ENCODE results near the gene OR6V1. TPM values are rescaled to one million over a fixed set of nuclear protein-coding genes. Genes with fewer than 3 reads are reported as not detected.

Gene OR6V1
- total RNA-seq, 2 experiments from 2014 or later: not detected

DNA sequence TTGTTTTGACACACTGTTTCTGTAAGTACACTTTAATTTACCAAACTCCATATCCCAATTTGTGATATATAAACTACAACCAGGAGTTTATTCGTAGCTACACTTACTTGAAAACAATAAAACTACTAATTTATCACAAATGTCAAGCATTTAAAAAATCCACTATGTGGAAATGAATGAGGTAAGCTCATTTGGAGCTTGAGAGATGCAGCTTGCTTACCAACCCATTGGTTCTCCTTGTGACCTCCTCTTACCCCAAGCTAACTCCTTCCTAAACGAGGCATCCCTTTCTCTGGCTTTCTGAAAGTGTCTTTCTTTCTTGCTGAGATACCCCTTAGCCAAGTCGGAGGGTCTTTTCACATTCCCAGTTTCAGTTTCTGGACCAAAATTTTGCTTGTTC, 2.5 kb downstream of the OR6V1 start:
- Mint-ChIP-seq H3K36me3 (ENCODE audit: low read depth) (no peaks in the 10 kb centered on the region), H3K4me1 (ENCODE audit: low read depth) (no peaks in the 10 kb centered on the region), H3K9me3 (no peaks in the 10 kb centered on the region), H3K4me3 (no peak overlapping the region), H3K27me3 (peaks cover 1% of the 10 kb centered on the region), H3K27ac (no peak overlapping the region)
- ChIA-PET CTCF (interaction anchor here (0.6 to 1.2 kb wide), 3 partner anchors 45 to 161 kb away, joined by 4 to 5 read pairs (median 4); no protein-coding TSS in a partner anchor), POLR2A (no interaction called here)
- DNase-seq (no peak), ATAC-seq (no peak)
- intact Hi-C loops (cut with micrococcal nuclease): no loop called here
- TF ChIP-seq, protein P1, sequence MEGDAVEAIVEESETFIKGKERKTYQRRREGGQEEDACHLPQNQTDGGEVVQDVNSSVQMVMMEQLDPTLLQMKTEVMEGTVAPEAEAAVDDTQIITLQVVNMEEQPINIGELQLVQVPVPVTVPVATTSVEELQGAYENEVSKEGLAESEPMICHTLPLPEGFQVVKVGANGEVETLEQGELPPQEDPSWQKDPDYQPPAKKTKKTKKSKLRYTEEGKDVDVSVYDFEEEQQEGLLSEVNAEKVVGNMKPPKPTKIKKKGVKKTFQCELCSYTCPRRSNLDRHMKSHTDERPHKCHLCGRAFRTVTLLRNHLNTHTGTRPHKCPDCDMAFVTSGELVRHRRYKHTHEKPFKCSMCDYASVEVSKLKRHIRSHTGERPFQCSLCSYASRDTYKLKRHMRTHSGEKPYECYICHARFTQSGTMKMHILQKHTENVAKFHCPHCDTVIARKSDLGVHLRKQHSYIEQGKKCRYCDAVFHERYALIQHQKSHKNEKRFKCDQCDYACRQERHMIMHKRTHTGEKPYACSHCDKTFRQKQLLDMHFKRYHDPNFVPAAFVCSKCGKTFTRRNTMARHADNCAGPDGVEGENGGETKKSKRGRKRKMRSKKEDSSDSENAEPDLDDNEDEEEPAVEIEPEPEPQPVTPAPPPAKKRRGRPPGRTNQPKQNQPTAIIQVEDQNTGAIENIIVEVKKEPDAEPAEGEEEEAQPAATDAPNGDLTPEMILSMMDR (IDR thresholded peaks at IDR 0.05): no peak

DNA sequence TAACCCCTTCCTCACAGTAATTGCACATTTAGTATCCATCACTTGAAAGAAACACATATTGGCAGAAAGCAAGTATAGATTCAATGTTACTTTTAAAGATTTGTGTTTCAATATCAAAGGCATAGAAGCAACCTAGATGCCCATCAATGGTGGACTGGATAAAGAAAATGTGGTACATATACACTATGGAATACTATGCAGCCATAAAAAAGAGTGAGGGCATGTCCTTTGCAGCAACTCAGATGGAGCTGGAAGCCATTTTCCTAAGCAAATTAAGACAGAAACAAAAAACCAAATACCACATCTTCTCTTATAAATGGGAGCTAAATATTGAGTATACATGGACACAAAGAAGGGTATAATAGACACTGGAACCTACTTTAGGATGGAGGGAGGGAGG, 3.6 kb downstream of the OR6V1 start:
- TF ChIP-seq, protein P1 (IDR thresholded peaks at IDR 0.05): no peak
- Mint-ChIP-seq H3K9me3 (no peaks in the 10 kb centered on the region), H3K27ac (no peak overlapping the region), H3K36me3 (ENCODE audit: low read depth) (no peaks in the 10 kb centered on the region), H3K4me1 (ENCODE audit: low read depth) (no peaks in the 10 kb centered on the region), H3K27me3 (peaks cover 1% of the 10 kb centered on the region), H3K4me3 (no peak overlapping the region)
- ChIA-PET CTCF (no interaction called here), POLR2A (no interaction called here)
- no peak for DNase-seq
- no peak for ATAC-seq
- intact Hi-C loops (cut with micrococcal nuclease): no loop called here

DNA sequence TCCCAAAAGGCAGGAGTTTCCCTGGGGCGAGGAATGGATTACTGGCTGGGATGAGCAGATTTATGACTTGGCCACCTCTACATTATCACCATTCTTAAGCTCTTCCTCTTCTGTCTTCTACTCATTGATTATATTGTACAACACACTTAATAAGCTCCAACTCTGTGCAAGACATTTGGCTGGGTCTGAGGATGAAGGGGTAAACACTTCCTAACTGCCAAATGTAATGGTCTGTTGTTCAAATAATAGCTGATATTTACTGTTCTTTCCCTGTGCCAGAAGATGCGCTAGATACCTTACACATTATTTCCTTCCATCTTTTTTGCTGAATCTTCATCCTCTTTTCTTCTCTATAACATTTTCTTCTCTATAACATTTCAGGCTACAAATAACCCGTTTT, 11.6 kb downstream of the OR6V1 start:
- H3K9me3 Mint-ChIP-seq: no peaks in the 10 kb centered on the region
- intact Hi-C loops (cut with micrococcal nuclease): no loop called here
- H3K4me1 Mint-ChIP-seq (ENCODE audit: low read depth): no peaks in the 10 kb centered on the region
- ChIA-PET CTCF (interaction anchor here (1.1 to 1.7 kb wide), 2 partner anchors 61 to 151 kb away, joined by 5 to 6 read pairs; no protein-coding TSS in a partner anchor), POLR2A (no interaction called here)
- H3K27ac Mint-ChIP-seq: no peak overlapping the region
- H3K4me3 Mint-ChIP-seq: no peak overlapping the region
- no peak for DNase-seq
- TF ChIP-seq, protein P1 (IDR thresholded peaks at IDR 0.05): no peak
- no peaks in the 10 kb centered on the region for H3K36me3 Mint-ChIP-seq (ENCODE audit: low read depth)
- ATAC-seq: no peak
- peaks cover 6% of the 10 kb centered on the region for H3K27me3 Mint-ChIP-seq

DNA sequence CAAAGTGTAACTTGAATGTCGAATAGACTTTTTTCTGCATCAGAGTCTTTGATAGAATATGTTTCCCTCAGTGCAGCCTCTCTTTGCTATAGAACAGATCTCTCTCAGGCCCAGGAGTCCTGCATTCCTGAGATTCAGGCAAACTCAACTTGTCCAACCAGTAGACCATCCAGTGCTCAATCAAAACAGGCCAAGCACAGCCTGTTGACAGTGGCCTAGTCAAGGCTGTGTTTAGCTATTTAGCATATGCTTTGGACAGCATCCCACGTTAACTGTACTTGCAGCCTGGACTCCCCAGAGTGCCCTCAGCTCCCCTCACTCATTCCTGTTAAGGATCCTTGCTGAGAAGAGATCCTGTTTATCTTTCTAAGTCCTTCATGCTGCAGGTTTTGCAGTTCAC, 16.3 kb downstream of the OR6V1 start:
- no peak for ATAC-seq
- H3K4me1 Mint-ChIP-seq (ENCODE audit: low read depth): no peaks in the 10 kb centered on the region
- peaks cover 8% of the 10 kb centered on the region for H3K27me3 Mint-ChIP-seq
- no peak overlapping the region for H3K4me3 Mint-ChIP-seq
- TF ChIP-seq, protein P1 (IDR thresholded peaks at IDR 0.05): no peak
- DNase-seq: no peak
- POLR2A ChIA-PET: no interaction called here
- intact Hi-C loops (cut with micrococcal nuclease): no loop called here
- CTCF ChIA-PET: interaction anchor here (0.8 to 1.0 kb wide), 2 partner anchors 146 to 147 kb away, joined by 3 read pairs; no protein-coding TSS in a partner anchor
- H3K36me3 Mint-ChIP-seq (ENCODE audit: low read depth): no peaks in the 10 kb centered on the region
- no peaks in the 10 kb centered on the region for H3K9me3 Mint-ChIP-seq
- no peak overlapping the region for H3K27ac Mint-ChIP-seq

DNA sequence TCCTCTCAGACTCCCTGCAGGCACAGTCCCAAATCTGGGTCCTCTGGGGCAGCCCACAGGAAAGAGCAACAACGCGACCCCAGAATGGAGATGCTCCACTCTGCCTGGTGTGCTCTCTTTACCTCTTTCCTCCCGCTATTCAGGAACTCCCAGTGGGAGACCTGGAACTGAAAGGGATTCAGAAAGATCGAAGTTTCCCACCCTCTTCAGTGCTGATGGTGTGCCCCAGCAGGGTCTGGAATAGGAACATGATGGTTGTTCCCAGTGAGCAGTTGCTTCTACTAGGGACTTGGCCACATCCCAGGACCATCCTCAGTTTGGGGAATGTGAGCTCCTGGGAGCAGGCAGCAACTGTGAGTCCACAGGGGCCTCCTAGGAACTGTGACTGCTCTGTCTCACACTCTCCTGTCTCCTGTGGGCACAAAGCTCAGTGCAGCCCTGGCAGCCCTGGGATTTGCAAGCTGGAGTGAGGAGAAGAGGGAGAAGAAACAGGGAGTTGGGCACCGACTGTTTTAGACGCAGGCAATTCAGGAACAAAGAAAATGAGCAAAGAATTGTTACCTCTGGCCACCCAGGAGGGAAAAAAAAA, 17.9 kb downstream of the OR6V1 start:
- H3K4me1 Mint-ChIP-seq (ENCODE audit: low read depth): no peaks in the 10 kb centered on the region
- DNase-seq: no peak
- TF ChIP-seq, protein P1 (IDR thresholded peaks at IDR 0.05): no peak
- intact Hi-C loops (cut with micrococcal nuclease): no loop called here
- POLR2A ChIA-PET: interaction anchor here (0.8 kb wide), 1 partner anchor 9 kb away, joined by 3 read pairs; no protein-coding TSS in a partner anchor
- no peak overlapping the region for H3K27ac Mint-ChIP-seq
- no peaks in the 10 kb centered on the region for H3K9me3 Mint-ChIP-seq
- no peak overlapping the region for H3K4me3 Mint-ChIP-seq
- CTCF ChIA-PET: no interaction called here
- no peak for ATAC-seq
- no peaks in the 10 kb centered on the region for H3K36me3 Mint-ChIP-seq (ENCODE audit: low read depth)
- H3K27me3 Mint-ChIP-seq: peaks cover 6% of the 10 kb centered on the region
